HG03439 (cell line): ENCODE data around the gene HIVEP2.

Source experiments
- ATAC-seq: cut with Tn5 transposase; IDR thresholded peaks from one replicate; pipeline ENCODE4 v1.9.1; 2021; ENCODE audit warnings: mild to moderate bottlenecking, moderate library complexity; ENCODE audit not compliant: unreplicated experiment

HIVEP2 gene

GRCh38 chr6:142892254-142893021 is 52.5 kb downstream of the HIVEP2 start:
- ATAC-seq, result no peak

- ATAC-seq, result no peak
Observed at GRCh38 chr6:142891454-142891853, 53.5 kb downstream of the HIVEP2 start.

- ATAC-seq, result no peak
Observed at GRCh38 chr6:142888456-142888855, 56.5 kb downstream of the HIVEP2 start.

- ATAC-seq, result no peak
Observed at GRCh38 chr6:142887517-142887916, 57.5 kb downstream of the HIVEP2 start.

- peak; percentile 76 for ATAC-seq
Observed at GRCh38 chr6:142886431-142887170, 58.4 kb downstream of the HIVEP2 start.

GRCh38 chr6:142885182-142885867 is 59.7 kb downstream of the HIVEP2 start:
- ATAC-seq, result peak; percentile 76

- ATAC-seq, result no peak
Observed at GRCh38 chr6:142884214-142885035, 60.6 kb downstream of the HIVEP2 start.

- ATAC-seq, result no peak
Observed at GRCh38 chr6:142883011-142883410, 62.0 kb downstream of the HIVEP2 start.

- ATAC-seq, result no peak
Observed at GRCh38 chr6:142881761-142882160, 63.2 kb downstream of the HIVEP2 start.

- ATAC-seq, result no peak
Observed at GRCh38 chr6:142881290-142881689, 63.7 kb downstream of the HIVEP2 start.

- no peak for ATAC-seq
Observed at GRCh38 chr6:142880201-142880600, 64.8 kb downstream of the HIVEP2 start.

GRCh38 chr6:142879527-142879926 is 65.4 kb downstream of the HIVEP2 start:
- ATAC-seq, result no peak

- ATAC-seq, result no peak
Observed at GRCh38 chr6:142879076-142879475, 65.9 kb downstream of the HIVEP2 start.

GRCh38 chr6:142878407-142878806 is 66.6 kb downstream of the HIVEP2 start:
- ATAC-seq, result no peak

- ATAC-seq, result no peak
Observed at GRCh38 chr6:142874676-142875075, 70.3 kb downstream of the HIVEP2 start.

- ATAC-seq, result no peak
Observed at GRCh38 chr6:142872376-142872775, 72.6 kb downstream of the HIVEP2 start.

GRCh38 chr6:142871910-142872331 is 73.1 kb downstream of the HIVEP2 start:
- ATAC-seq, result peak; percentile 80

GRCh38 chr6:142870787-142871415 is 74.1 kb downstream of the HIVEP2 start:
- no peak for ATAC-seq

GRCh38 chr6:142868917-142869316 is 76.1 kb downstream of the HIVEP2 start:
- no peak for ATAC-seq
